Stimulated activated CD4-positive, alpha-beta T cell treated with anti-CD3 and anti-CD28 coated beads, Interleukin-4, amount 100 ng/mL, for 4 hours (primary cell): ENCODE results near the gene ARFIP1.
A peak's percentile ranks its signal among the peaks of the same experiment; 100 is the strongest.
"Not testable (repeated sequence)": the region's sequence is repeated elsewhere in the genome, so short reads cannot be mapped to it uniquely, and the experiment has no call there.

Experiments used
- DNase-seq, 2 experiments: peaks; one replicate each; pipeline ENCODE4 v3.0.0-alpha.2; 2020

The ARFIP1 gene

GRCh38 chr4:152847376-152847775, 67.6 kb downstream of the ARFIP1 start:
- no peak for DNase-seq

GRCh38 chr4:152848508-152848907, 68.8 kb downstream of the ARFIP1 start:
- DNase-seq = no peak

- no peak for DNase-seq
These were observed 69.6 kb downstream of the ARFIP1 start for GRCh38 chr4:152849350-152849749.

GRCh38 chr4:152850377-152850776, 70.6 kb downstream of the ARFIP1 start:
- peak in 1 of 2 experiments; percentile 42 for DNase-seq

GRCh38 chr4:152851226-152851625, 71.5 kb downstream of the ARFIP1 start:
- no peak for DNase-seq

GRCh38 chr4:152853293-152853692, 73.5 kb downstream of the ARFIP1 start:
- DNase-seq = no peak

GRCh38 chr4:152854016-152854415, 74.3 kb downstream of the ARFIP1 start:
- DNase-seq = not testable (repeated sequence)

GRCh38 chr4:152856960-152857359, 77.2 kb downstream of the ARFIP1 start:
- DNase-seq = no peak

GRCh38 chr4:152858934-152859333, 79.2 kb downstream of the ARFIP1 start:
- no peak for DNase-seq

GRCh38 chr4:152860046-152860445, 80.3 kb downstream of the ARFIP1 start:
- DNase-seq = no peak

GRCh38 chr4:152862608-152863007, 82.9 kb downstream of the ARFIP1 start:
- no peak for DNase-seq

GRCh38 chr4:152864361-152864760, 84.6 kb downstream of the ARFIP1 start:
- DNase-seq = no peak

GRCh38 chr4:152866432-152866993, 86.8 kb downstream of the ARFIP1 start:
- DNase-seq = not testable (repeated sequence)

- no peak for DNase-seq
These were observed 90.9 kb downstream of the ARFIP1 start for GRCh38 chr4:152870606-152871005.

- DNase-seq = no peak
These were observed 95.5 kb downstream of the ARFIP1 start for GRCh38 chr4:152875261-152875660.

GRCh38 chr4:152877868-152878267, 98.1 kb downstream of the ARFIP1 start:
- no peak for DNase-seq

- no peak for DNase-seq
These were observed 100.5 kb downstream of the ARFIP1 start for GRCh38 chr4:152880263-152880662.

GRCh38 chr4:152881974-152882373, 102.2 kb downstream of the ARFIP1 start:
- DNase-seq = no peak

GRCh38 chr4:152885185-152885584, 105.4 kb downstream of the ARFIP1 start:
- no peak for DNase-seq

GRCh38 chr4:152886201-152886600, 106.4 kb downstream of the ARFIP1 start:
- no peak for DNase-seq

GRCh38 chr4:152887981-152888380, 108.2 kb downstream of the ARFIP1 start:
- DNase-seq = no peak

- DNase-seq = no peak
These were observed 113.2 kb downstream of the ARFIP1 start for GRCh38 chr4:152892974-152893373.

- DNase-seq = no peak
These were observed 114.9 kb downstream of the ARFIP1 start for GRCh38 chr4:152894673-152895072.

- no peak for DNase-seq
These were observed 117.1 kb downstream of the ARFIP1 start for GRCh38 chr4:152896811-152897210.

GRCh38 chr4:152898133-152898532, 118.4 kb downstream of the ARFIP1 start:
- DNase-seq = not testable (repeated sequence)

GRCh38 chr4:152898606-152899005, 118.9 kb downstream of the ARFIP1 start:
- no peak for DNase-seq
